GM21576 (cell line): ENCODE measurements around the gene OSBPL2.

Experiments used
- ATAC-seq: cut with Tn5 transposase; IDR thresholded peaks from one replicate; pipeline ENCODE4 v1.9.1; 2021; ENCODE audit warnings: mild to moderate bottlenecking, moderate library complexity; ENCODE audit not compliant: unreplicated experiment

The OSBPL2 gene

DNA sequence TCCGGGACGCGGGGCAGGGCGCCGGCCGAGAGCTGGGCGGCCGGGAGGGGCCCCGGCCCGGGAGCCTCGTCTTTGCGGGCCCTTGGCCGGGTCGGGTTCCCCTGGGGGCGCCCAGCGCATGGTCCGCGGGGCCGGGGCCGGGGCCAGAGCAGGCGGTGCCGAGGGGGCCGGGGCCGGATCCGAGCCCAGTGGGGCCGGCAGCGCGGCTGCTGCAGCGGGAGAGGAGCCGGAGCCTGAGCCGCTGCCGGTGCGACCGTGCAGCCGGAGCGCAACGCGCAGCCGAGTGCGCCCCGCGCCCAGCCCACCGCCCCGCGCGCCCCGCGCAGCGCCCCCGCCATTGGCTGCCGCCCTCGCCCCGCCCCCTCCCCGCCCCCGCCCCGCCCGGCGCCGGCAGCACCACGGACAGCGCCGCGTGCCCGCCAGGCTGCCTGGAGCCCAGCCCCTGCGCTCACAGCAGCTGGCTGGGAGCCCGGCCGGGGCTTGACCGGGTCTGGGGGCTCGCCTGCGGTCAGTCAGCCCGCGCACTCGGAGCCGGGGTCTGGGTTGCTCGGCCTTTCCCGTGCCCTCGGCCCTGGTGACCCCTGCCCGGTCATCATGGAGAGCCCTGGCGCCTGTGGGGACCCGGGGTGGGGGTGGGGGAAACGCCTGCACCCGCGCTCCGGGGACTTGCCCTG lies 18.2 kb upstream of the OSBPL2 start, which contains the start of gene HRH3:
TSS of gene HRH3 (minus strand) at position 287 of the 674 bp plus-strand sequence. CDS start 308 bp downstream, outside the sequence.
- no peak for ATAC-seq

- ATAC-seq = no peak
Observed at GRCh38 chr20:62220666-62221568, 17.4 kb upstream of the OSBPL2 start.

GRCh38 chr20:62222266-62222850 lies 16.0 kb upstream of the OSBPL2 start:
- ATAC-seq = no peak

DNA sequence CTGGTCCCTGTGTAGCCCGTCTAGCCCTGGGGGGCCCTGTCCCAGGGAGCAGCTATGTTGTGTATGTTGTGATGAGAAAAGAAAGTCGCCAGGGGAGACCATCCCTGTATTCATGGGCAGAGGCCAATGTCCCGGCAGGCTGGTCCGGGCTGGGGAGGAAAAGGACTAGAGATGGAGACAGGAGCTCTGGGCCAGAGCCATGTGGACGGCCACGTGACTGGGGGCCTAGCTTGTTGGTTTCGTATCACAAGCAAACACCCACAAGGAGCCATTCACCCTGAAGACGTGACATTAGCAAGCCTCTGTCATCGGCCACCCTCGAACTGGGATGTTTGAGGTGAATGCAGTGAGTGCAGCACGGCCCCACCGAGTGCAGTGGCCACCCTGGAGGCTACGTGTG lies 15.3 kb upstream of the OSBPL2 start:
- no peak for ATAC-seq

- ATAC-seq = no peak
Observed at GRCh38 chr20:62223571-62223970, 14.8 kb upstream of the OSBPL2 start.

DNA sequence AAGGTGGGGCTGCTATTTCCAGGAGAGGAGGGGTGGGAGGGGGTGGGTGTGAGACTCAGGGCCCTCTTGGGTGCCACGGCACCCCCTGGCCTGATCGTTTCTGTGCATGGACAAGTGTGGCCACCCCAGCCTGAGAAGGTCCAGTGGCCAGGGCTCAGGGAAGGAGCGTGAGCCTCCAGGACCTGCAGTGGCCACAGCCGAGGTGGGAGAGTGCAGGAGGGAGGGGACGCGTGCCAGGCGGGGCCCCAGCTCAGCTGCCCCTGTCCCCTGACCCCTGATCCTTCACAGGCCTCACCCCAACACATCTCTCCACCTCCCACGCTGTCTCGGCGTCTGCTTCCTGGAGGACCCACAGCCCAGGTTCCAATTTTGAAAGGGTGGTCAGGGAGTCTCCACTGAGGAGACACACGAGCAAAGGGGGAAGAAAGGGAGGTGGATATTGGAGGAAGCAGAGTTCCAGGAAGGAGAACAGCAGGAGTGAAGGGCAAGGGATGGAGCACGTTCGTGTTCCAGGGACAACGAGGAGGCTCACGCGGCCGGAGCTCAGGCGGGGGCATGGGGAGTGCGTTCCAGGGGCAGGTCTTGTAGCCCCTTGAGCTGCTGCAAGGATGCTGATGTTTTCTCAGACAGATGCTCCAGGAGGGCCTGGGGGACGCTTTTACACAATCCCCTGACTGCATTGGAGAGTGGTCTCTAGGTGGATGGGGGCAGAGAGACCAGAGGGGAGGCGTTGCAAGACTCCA lies 14.0 kb upstream of the OSBPL2 start:
- ATAC-seq = no peak

- ATAC-seq = no peak
Observed at GRCh38 chr20:62225026-62225425, 13.3 kb upstream of the OSBPL2 start.

- no peak for ATAC-seq
Observed at GRCh38 chr20:62225820-62226635, 12.3 kb upstream of the OSBPL2 start.

DNA sequence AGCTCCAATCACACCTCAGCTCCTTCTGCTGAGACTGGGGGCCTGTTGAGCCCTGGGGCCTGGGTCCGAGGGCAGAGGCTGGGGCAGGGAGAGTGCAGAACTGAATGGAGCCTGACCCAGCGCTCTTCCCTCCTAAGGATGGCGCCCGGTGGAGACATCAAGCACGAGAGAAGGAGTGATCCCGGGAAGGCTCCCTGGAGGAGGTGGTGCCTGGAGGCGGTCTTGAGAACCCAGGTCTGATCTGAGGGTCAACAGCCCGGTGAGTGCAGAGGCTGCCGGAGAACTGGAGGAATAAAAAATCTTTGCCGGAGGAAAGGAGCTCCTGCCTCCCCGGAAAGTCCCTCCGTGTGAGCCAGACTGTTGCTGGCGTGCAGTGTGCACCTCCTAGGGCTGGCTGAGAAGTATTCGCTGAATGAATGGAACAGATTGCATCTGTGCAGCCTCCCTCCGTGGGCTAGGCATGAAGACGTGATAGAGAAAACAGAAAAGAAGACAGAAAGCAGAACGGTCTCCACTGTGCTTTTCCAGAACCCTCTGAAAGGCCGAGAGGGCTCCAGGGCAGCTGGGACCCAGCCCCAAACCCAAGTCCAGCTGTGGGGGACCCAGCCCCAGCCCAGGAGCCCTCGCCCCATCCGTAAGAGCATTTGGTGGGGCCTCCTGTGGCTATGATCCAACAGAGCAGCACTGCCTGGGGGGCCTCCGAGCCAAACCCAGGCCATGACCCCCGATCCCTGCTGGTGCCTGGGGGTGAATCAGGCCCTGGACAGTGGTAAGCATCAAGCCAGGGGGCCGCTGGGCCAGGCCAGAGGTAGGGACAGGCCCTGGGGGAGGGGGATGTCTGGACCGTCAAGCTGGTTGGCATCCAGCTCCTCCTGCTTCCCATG lies 11.4 kb upstream of the OSBPL2 start:
- ATAC-seq = no peak

- no peak for ATAC-seq
Observed at GRCh38 chr20:62227591-62227976, 10.7 kb upstream of the OSBPL2 start.

DNA sequence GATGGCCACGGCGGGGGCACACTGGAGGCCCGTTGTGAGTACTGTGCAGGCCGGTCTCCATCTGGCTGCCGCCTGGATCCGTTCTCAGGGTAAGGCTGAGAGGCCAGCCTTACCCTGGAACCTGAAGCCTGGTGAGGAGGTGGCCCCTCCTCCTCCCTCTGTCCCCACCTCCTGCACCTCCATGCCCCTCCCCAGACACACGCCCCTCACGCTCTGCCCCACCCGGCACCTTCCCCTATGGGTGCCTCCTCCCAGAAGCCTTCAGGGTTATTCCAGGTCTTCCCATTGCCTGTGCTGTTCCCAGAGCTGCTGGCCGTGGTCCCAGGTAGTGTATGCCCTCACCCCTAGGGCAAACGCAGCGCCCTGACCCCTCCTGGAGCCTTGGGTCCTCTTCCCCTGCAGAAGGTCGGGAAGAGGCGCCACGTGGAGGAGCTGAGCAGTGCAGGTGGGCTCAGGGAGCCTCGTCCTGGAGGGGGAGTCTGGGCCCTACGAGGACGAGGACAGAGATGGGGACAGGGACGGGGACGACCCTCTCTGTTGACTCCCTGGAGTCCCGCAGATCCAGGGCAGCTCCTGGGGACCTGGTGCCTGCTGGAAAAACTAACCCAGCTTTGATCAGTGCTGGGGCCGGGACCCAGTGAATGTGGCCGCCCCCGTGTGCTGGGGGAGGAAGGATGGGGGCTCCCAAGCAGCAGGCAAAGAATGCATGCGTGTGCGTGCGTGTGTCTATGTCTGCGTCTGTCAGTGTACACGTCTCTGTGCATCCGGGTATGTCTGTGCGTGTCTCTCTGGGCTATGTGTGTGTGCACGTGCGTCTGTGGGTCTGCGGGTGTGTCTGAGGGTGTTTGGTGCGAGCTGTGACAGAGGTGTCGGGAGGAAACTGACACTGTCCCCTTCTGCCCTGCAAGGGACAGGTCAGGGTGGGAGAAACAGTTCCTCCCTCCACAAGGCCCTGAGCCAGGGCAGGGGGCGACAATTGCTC lies 10.1 kb upstream of the OSBPL2 start:
- no peak for ATAC-seq

DNA sequence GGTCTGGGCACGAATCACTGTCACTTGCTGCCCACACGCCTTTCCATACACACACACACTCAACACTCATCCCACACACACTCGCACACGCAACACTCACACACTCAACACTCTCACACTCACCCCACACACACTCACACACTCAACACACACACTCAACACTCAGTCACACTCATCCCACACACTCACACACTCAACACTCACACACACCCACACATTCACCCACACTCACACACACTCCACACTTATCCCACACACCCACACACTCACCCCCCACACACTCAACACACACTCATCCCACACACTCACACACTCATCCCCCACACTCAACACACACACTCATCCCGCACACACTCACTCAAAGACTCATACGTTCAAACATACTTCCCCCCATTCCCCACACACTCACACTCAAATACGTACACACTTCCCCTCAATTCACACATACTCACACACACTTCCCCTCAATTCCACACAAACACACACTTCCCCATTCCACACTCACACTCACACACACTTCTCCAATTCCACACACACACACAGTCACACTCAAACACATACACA lies 9.3 kb upstream of the OSBPL2 start:
- ATAC-seq = no peak

DNA sequence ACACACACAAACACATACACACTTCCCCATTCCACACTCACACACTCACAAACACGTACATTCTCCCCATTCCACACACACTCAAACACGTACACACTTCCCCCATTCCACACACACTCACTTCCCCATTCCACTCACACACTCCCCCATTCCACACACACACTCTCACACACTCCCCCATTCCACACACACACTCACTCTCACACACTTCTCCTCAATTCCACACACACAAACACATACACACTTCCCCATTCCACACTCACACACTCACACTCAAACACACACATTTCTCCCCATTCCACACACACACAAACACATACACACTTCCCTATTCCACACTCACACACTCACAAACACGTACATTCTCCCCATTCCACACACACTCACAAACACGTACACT lies 8.7 kb upstream of the OSBPL2 start:
- no peak for ATAC-seq

- no peak for ATAC-seq
Observed at GRCh38 chr20:62230276-62230675, 8.0 kb upstream of the OSBPL2 start.

- ATAC-seq = no peak
Observed at GRCh38 chr20:62230696-62231095, 7.6 kb upstream of the OSBPL2 start.

- no peak for ATAC-seq
Observed at GRCh38 chr20:62231292-62231691, 7.0 kb upstream of the OSBPL2 start.

- no peak for ATAC-seq
Observed at GRCh38 chr20:62232194-62232593, 6.1 kb upstream of the OSBPL2 start.
